HG02798 (cell line): ENCODE data around the gene DHX35.

ENCODE experiments used
- ATAC-seq: cut with Tn5 transposase; IDR thresholded peaks from one replicate; pipeline ENCODE4 v1.9.1; 2021; ENCODE audit warnings: mild to moderate bottlenecking; ENCODE audit not compliant: unreplicated experiment, poor library complexity

The DHX35 gene

GRCh38 chr20:38962044-38962927 lies at the start of gene DHX35:
Gene DHX35, plus strand, starts transcription at chr20:38962344. Its CDS starts 24 bp downstream, at chr20:38962368.
- peak; percentile 98 for ATAC-seq

- ATAC-seq: no peak
Measured at GRCh38 chr20:38915355-38915754, 46.8 kb upstream of the DHX35 start.

GRCh38 chr20:38917657-38918056 lies 44.5 kb upstream of the DHX35 start:
- no peak for ATAC-seq

- no peak for ATAC-seq
Measured at GRCh38 chr20:38918172-38918571, 44.0 kb upstream of the DHX35 start.

GRCh38 chr20:38919683-38920082 lies 42.5 kb upstream of the DHX35 start:
- ATAC-seq: no peak

- no peak for ATAC-seq
Measured at GRCh38 chr20:38920411-38920810, 41.7 kb upstream of the DHX35 start.

GRCh38 chr20:38920851-38921250 lies 41.3 kb upstream of the DHX35 start:
- ATAC-seq: no peak

GRCh38 chr20:38924718-38925117 lies 37.4 kb upstream of the DHX35 start:
- ATAC-seq: no peak

GRCh38 chr20:38926142-38926933 lies 35.8 kb upstream of the DHX35 start, which contains the start of gene FAM83D:
Gene FAM83D, plus strand, starts transcription at chr20:38926417. Its CDS starts 26 bp downstream, at chr20:38926443.
- ATAC-seq: peak; percentile 92

GRCh38 chr20:38926934-38927616 lies 35.1 kb upstream of the DHX35 start:
- ATAC-seq: peak; percentile 1

GRCh38 chr20:38927902-38928578 lies 34.1 kb upstream of the DHX35 start:
- ATAC-seq: no peak

- ATAC-seq: no peak
Measured at GRCh38 chr20:38930242-38930569, 31.9 kb upstream of the DHX35 start.

- no peak for ATAC-seq
Measured at GRCh38 chr20:38931984-38932383, 30.2 kb upstream of the DHX35 start.

- no peak for ATAC-seq
Measured at GRCh38 chr20:38932457-38933120, 29.6 kb upstream of the DHX35 start.

- no peak for ATAC-seq
Measured at GRCh38 chr20:38934530-38934929, 27.6 kb upstream of the DHX35 start.

- ATAC-seq: no peak
Measured at GRCh38 chr20:38935285-38935684, 26.9 kb upstream of the DHX35 start.

- ATAC-seq: no peak
Measured at GRCh38 chr20:38935967-38936407, 26.2 kb upstream of the DHX35 start.

GRCh38 chr20:38937000-38937399 lies 25.1 kb upstream of the DHX35 start:
- no peak for ATAC-seq

- ATAC-seq: no peak
Measured at GRCh38 chr20:38937978-38938473, 24.1 kb upstream of the DHX35 start.
